Measurements from ENCODE around the gene PRKAR2B.
A peak's percentile ranks its signal among the peaks of the same experiment; 100 is the strongest.

PRKAR2B gene

GRCh38 chr7:107173191-107173590, 128.7 kb downstream of the PRKAR2B start:
- no peak for DNase-seq
- Histone ChIP-seq H3K27me3 (replicated peaks in 2 of 5; ENCODE audit: control insufficient read depth in 4 of 5, insufficient read depth in 5 of 5, low read length in 4 of 5) (no peaks in the 10 kb centered on the region), H3K4me1 (ENCODE audit: control extremely low read depth in 1 of 4, control insufficient read depth in 4 of 4, insufficient read depth in 4 of 4, low read length in 3 of 4) (peaks cover 11 to 38% (median 18%) of the 10 kb centered on the region in 4 experiments), H3K27ac (ENCODE audit: insufficient read depth in 1 of 2, low read depth in 1 of 2, low read length in 2 of 2, poor library complexity in 1 of 2, severe bottlenecking in 2 of 2) (no peak overlapping the region), H3K4me3 (ENCODE audit: control insufficient read depth in 1 of 7, extremely low read depth in 1 of 7, insufficient read depth in 4 of 7, low read depth in 2 of 7, low read length in 6 of 7) (peak overlapping the region in 1 of 7 experiments; percentile 15), H3K9me3 (ENCODE audit: control extremely low read depth in 1 of 5, control insufficient read depth in 4 of 5, insufficient read depth in 2 of 5, low read depth in 1 of 5, low read length in 4 of 5) (no peaks in the 10 kb centered on the region), H3K36me3 (ENCODE audit: control insufficient read depth in 4 of 4, insufficient read depth in 4 of 4, low read length in 3 of 4) (peaks cover 0 to 4% (median 3%) of the 10 kb centered on the region in 4 experiments)
- ChIA-PET POLR2A (no interaction called here), CTCF (interaction anchor here (1.0 to 2.1 kb wide), 4 partner anchors 9 to 21 kb away, joined by 5 to 11 read pairs (median 8); no protein-coding TSS in a partner anchor)
- no CpG with 5 or more reads among the region's 2 CpGs for WGBS (ENCODE audit: insufficient coverage)

DNA sequence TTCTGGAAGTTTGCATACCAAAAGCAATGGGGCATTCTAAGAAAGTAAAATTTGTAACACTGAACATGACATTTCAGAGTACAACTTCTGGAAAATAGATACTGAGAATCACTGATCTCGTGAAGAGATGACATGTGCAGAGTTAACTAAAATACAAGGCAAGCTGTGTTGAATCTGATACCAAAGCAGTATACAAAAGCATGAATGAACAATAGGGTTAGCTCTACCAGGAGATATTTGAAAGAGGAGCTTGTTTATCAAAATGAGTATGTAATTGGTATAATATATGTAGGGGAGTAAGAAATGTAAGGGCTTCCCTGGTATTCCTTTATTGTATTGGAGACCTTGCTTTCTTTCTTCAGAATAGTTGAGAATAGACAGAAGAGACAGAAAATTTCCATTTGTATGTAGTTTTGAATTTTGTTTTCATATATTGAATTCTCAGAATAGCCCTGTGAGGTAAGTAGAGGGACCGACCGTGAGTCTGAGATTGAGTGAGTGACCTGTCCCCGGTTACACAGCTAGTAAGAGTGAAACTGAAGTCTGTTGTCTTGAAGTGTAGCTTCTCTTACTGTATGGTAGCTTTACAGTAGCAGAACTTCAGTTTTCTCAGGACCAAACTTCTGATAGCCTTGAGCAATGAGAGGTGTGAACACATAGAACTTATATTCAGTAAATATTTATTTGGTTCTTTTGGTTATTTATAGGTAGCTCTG, 129.3 kb downstream of the PRKAR2B start:
- H3K36me3 ChIP-seq (ENCODE audit: control insufficient read depth in 4 of 4, insufficient read depth in 4 of 4, low read length in 3 of 4), result peaks cover 0 to 4% (median 3%) of the 10 kb centered on the region in 4 experiments
- DNase-seq, result no peak
- H3K4me3 ChIP-seq (ENCODE audit: control insufficient read depth in 1 of 7, extremely low read depth in 1 of 7, insufficient read depth in 4 of 7, low read depth in 2 of 7, low read length in 6 of 7), result no peak overlapping the region
- no peaks in the 10 kb centered on the region for H3K9me3 ChIP-seq (ENCODE audit: control extremely low read depth in 1 of 5, control insufficient read depth in 4 of 5, insufficient read depth in 2 of 5, low read depth in 1 of 5, low read length in 4 of 5)
- 83% methylated on average over 3 of the region's 4 CpGs for WGBS (ENCODE audit: insufficient coverage)
- POLR2A ChIA-PET, result interaction anchor here (0.5 to 0.6 kb wide), 2 partner anchors 11 to 153 kb away, joined by 3 to 5 read pairs; no protein-coding TSS in a partner anchor
- CTCF ChIA-PET, result interaction anchor here (0.6 to 2.1 kb wide), 8 partner anchors 9 to 276 kb away, joined by 3 to 11 read pairs (median 4); no protein-coding TSS in a partner anchor
- H3K27me3 ChIP-seq (replicated peaks in 2 of 5; ENCODE audit: control insufficient read depth in 4 of 5, insufficient read depth in 5 of 5, low read length in 4 of 5), result no peaks in the 10 kb centered on the region
- peaks cover 10 to 37% (median 17%) of the 10 kb centered on the region in 4 experiments for H3K4me1 ChIP-seq (ENCODE audit: control extremely low read depth in 1 of 4, control insufficient read depth in 4 of 4, insufficient read depth in 4 of 4, low read length in 3 of 4)
- H3K27ac ChIP-seq (ENCODE audit: insufficient read depth in 1 of 2, low read depth in 1 of 2, low read length in 2 of 2, poor library complexity in 1 of 2, severe bottlenecking in 2 of 2), result no peak overlapping the region

GRCh38 chr7:107179326-107180164, 135.0 kb downstream of the PRKAR2B start:
- Histone ChIP-seq H3K9me3 (ENCODE audit: control extremely low read depth in 1 of 5, control insufficient read depth in 4 of 5, insufficient read depth in 2 of 5, low read depth in 1 of 5, low read length in 4 of 5) (no peaks in the 10 kb centered on the region), H3K4me3 (ENCODE audit: control insufficient read depth in 1 of 7, extremely low read depth in 1 of 7, insufficient read depth in 4 of 7, low read depth in 2 of 7, low read length in 6 of 7) (no peak overlapping the region), H3K4me1 (ENCODE audit: control extremely low read depth in 1 of 4, control insufficient read depth in 4 of 4, insufficient read depth in 4 of 4, low read length in 3 of 4) (peaks cover 4 to 19% (median 8%) of the 10 kb centered on the region in 4 experiments), H3K27me3 (replicated peaks in 2 of 5; ENCODE audit: control insufficient read depth in 4 of 5, insufficient read depth in 5 of 5, low read length in 4 of 5) (no peaks in the 10 kb centered on the region), H3K27ac (ENCODE audit: insufficient read depth in 1 of 2, low read depth in 1 of 2, low read length in 2 of 2, poor library complexity in 1 of 2, severe bottlenecking in 2 of 2) (no peak overlapping the region), H3K36me3 (ENCODE audit: control insufficient read depth in 4 of 4, insufficient read depth in 4 of 4, low read length in 3 of 4) (peaks cover 12 to 32% (median 18%) of the 10 kb centered on the region in 4 experiments)
- ChIA-PET POLR2A (interaction anchor here (1.7 kb wide), 1 partner anchor 10 kb away, joined by 5 read pairs; no protein-coding TSS in a partner anchor), CTCF (interaction anchor here (1.2 to 1.8 kb wide), 2 partner anchors 10 to 31 kb away, joined by 4 to 6 read pairs; no protein-coding TSS in a partner anchor)
- DNase-seq, result no peak
- 100% methylated on average over 8 of the region's 14 CpGs for WGBS (ENCODE audit: insufficient coverage)

DNA sequence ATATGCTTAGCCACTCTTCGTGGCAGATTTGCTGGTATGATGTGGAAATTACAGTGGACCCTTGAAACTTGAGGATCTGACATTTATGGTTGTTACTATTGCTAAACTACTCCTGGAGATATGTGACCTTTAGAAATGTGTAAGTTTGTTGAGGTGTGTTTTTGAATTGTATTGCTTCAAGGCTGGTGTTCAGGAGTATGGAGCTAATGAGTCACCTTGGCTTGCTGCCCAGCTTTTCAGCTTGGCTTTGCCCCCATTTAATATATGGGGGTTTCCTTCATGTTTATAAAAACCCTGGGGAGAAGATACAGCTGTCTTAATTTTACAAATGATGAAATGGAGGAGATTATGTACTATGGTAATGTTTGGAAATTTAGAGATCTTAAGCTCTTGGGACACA, 135.9 kb downstream of the PRKAR2B start:
- Histone ChIP-seq H3K36me3 (ENCODE audit: control insufficient read depth in 4 of 4, insufficient read depth in 4 of 4, low read length in 3 of 4) (peaks cover 16 to 40% (median 23%) of the 10 kb centered on the region in 4 experiments), H3K27ac (ENCODE audit: insufficient read depth in 1 of 2, low read depth in 1 of 2, low read length in 2 of 2, poor library complexity in 1 of 2, severe bottlenecking in 2 of 2) (no peak overlapping the region), H3K9me3 (ENCODE audit: control extremely low read depth in 1 of 5, control insufficient read depth in 4 of 5, insufficient read depth in 2 of 5, low read depth in 1 of 5, low read length in 4 of 5) (no peaks in the 10 kb centered on the region), H3K27me3 (replicated peaks in 2 of 5; ENCODE audit: control insufficient read depth in 4 of 5, insufficient read depth in 5 of 5, low read length in 4 of 5) (no peaks in the 10 kb centered on the region), H3K4me3 (ENCODE audit: control insufficient read depth in 1 of 7, extremely low read depth in 1 of 7, insufficient read depth in 4 of 7, low read depth in 2 of 7, low read length in 6 of 7) (no peak overlapping the region), H3K4me1 (ENCODE audit: control extremely low read depth in 1 of 4, control insufficient read depth in 4 of 4, insufficient read depth in 4 of 4, low read length in 3 of 4) (peaks cover 0 to 14% (median 5%) of the 10 kb centered on the region in 4 experiments)
- ChIA-PET POLR2A (interaction anchor here (1.7 to 1.8 kb wide), 2 partner anchors 11 to 12 kb away, joined by 4 to 5 read pairs; partner anchors contain the start of gene HBP1), CTCF (interaction anchor here (1.2 to 2.7 kb wide), 5 partner anchors 9 to 32 kb away, joined by 4 to 12 read pairs (median 6); partner anchors contain the start of gene HBP1)
- WGBS (ENCODE audit: insufficient coverage), result 91% methylated on average over 1 of the region's 1 CpG
- peak; percentile 41 to 80 (median 76) for DNase-seq

- Histone ChIP-seq H3K4me3 (ENCODE audit: control insufficient read depth in 1 of 7, extremely low read depth in 1 of 7, insufficient read depth in 4 of 7, low read depth in 2 of 7, low read length in 6 of 7) (peak overlapping the region in 1 of 7 experiments; percentile 11), H3K27me3 (replicated peaks in 2 of 5; ENCODE audit: control insufficient read depth in 4 of 5, insufficient read depth in 5 of 5, low read length in 4 of 5) (no peaks in the 10 kb centered on the region), H3K9me3 (ENCODE audit: control extremely low read depth in 1 of 5, control insufficient read depth in 4 of 5, insufficient read depth in 2 of 5, low read depth in 1 of 5, low read length in 4 of 5) (no peaks in the 10 kb centered on the region), H3K4me1 (ENCODE audit: control extremely low read depth in 1 of 4, control insufficient read depth in 4 of 4, insufficient read depth in 4 of 4, low read length in 3 of 4) (peaks cover 0 to 14% (median 5%) of the 10 kb centered on the region in 4 experiments), H3K36me3 (ENCODE audit: control insufficient read depth in 4 of 4, insufficient read depth in 4 of 4, low read length in 3 of 4) (peaks cover 20 to 48% (median 29%) of the 10 kb centered on the region in 4 experiments), H3K27ac (ENCODE audit: insufficient read depth in 1 of 2, low read depth in 1 of 2, low read length in 2 of 2, poor library complexity in 1 of 2, severe bottlenecking in 2 of 2) (no peak overlapping the region)
- CTCF ChIA-PET, result interaction anchor here (1.7 to 2.7 kb wide), 4 partner anchors 8 to 18 kb away, joined by 6 to 12 read pairs (median 6); partner anchors contain the start of gene HBP1
- WGBS (ENCODE audit: insufficient coverage), result no CpG with 5 or more reads among the region's 5 CpGs
- POLR2A ChIA-PET, result interaction anchor here (1.7 to 1.8 kb wide), 2 partner anchors 11 to 13 kb away, joined by 4 to 5 read pairs; partner anchors contain the start of gene HBP1
- DNase-seq, result no peak
Measured at GRCh38 chr7:107181172-107181571, 136.7 kb downstream of the PRKAR2B start.

GRCh38 chr7:107185716-107186115, 141.2 kb downstream of the PRKAR2B start:
- ChIA-PET CTCF (interaction anchor here (2.2 kb wide), 1 partner anchor 12 kb away, joined by 8 read pairs; no protein-coding TSS in a partner anchor), POLR2A (interaction anchor here (0.6 kb wide), 1 partner anchor 15 kb away, joined by 3 read pairs; no protein-coding TSS in a partner anchor)
- no CpG with 5 or more reads among the region's 4 CpGs for WGBS (ENCODE audit: insufficient coverage)
- Histone ChIP-seq H3K27me3 (replicated peaks in 2 of 5; ENCODE audit: control insufficient read depth in 4 of 5, insufficient read depth in 5 of 5, low read length in 4 of 5) (no peaks in the 10 kb centered on the region), H3K27ac (ENCODE audit: insufficient read depth in 1 of 2, low read depth in 1 of 2, low read length in 2 of 2, poor library complexity in 1 of 2, severe bottlenecking in 2 of 2) (no peak overlapping the region), H3K4me1 (ENCODE audit: control extremely low read depth in 1 of 4, control insufficient read depth in 4 of 4, insufficient read depth in 4 of 4, low read length in 3 of 4) (peaks cover 0 to 5% (median 0%) of the 10 kb centered on the region in 4 experiments), H3K4me3 (ENCODE audit: control insufficient read depth in 1 of 7, extremely low read depth in 1 of 7, insufficient read depth in 4 of 7, low read depth in 2 of 7, low read length in 6 of 7) (no peak overlapping the region), H3K36me3 (ENCODE audit: control insufficient read depth in 4 of 4, insufficient read depth in 4 of 4, low read length in 3 of 4) (peaks cover 44 to 92% (median 55%) of the 10 kb centered on the region in 4 experiments), H3K9me3 (ENCODE audit: control extremely low read depth in 1 of 5, control insufficient read depth in 4 of 5, insufficient read depth in 2 of 5, low read depth in 1 of 5, low read length in 4 of 5) (no peaks in the 10 kb centered on the region)
- DNase-seq, result no peak
